Ishikawa (cell line): Measurements from ENCODE around the gene VSIG1.

Experiments
- CEBPB ChIP-seq: IDR thresholded peaks from 2 replicates; pipeline ENCODE4 v1.6.1; 2012
- CREB1 ChIP-seq: IDR thresholded peaks from 2 replicates; pipeline ENCODE4 v1.6.1; 2012; ENCODE audit warnings: low read depth
- EGR1 ChIP-seq: IDR thresholded peaks from 2 replicates; pipeline ENCODE4 v1.6.1; 2012
- EP300 ChIP-seq: IDR thresholded peaks from 2 replicates; pipeline ENCODE4 v1.6.1; 2012; ENCODE audit warnings: borderline replicate concordance
- FOXM1 ChIP-seq: IDR thresholded peaks from 2 replicates; pipeline ENCODE4 v1.6.1; 2012; ENCODE audit warnings: low read depth, borderline replicate concordance
- NFIC ChIP-seq: IDR thresholded peaks from 2 replicates; pipeline ENCODE4 v1.6.1; 2012
- RAD21 ChIP-seq: IDR thresholded peaks from 2 replicates; pipeline ENCODE4 v1.6.1; 2012; ENCODE audit warnings: low read depth
- TAF1 ChIP-seq: IDR thresholded peaks from 2 replicates; pipeline ENCODE4 v1.6.1; 2012; ENCODE audit warnings: low read depth, mild to moderate bottlenecking
- TCF12 ChIP-seq: IDR thresholded peaks from 2 replicates; pipeline ENCODE4 v1.6.1; 2012; ENCODE audit warnings: low read depth
- TEAD4 ChIP-seq: IDR thresholded peaks from 2 replicates; pipeline ENCODE4 v1.6.1; 2012
- YY1 ChIP-seq: IDR thresholded peaks from 2 replicates; pipeline ENCODE4 v1.6.1; 2012; ENCODE audit warnings: low read depth
- ZBTB7A ChIP-seq: IDR thresholded peaks from 2 replicates; pipeline ENCODE4 v1.6.1; 2012; ENCODE audit warnings: low read depth
- TF ChIP-seq, protein P1 (sequence below): IDR thresholded peaks from 2 replicates; pipeline ENCODE4 v1.6.1; 2012
- TF ChIP-seq, protein P2 (sequence below): IDR thresholded peaks from 2 replicates; pipeline ENCODE4 v1.6.1; 2012
- TF ChIP-seq, protein P3 (sequence below): IDR thresholded peaks from 2 replicates; pipeline ENCODE4 v1.6.1; 2012; ENCODE audit warnings: low read depth, mild to moderate bottlenecking

VSIG1 gene

DNA sequence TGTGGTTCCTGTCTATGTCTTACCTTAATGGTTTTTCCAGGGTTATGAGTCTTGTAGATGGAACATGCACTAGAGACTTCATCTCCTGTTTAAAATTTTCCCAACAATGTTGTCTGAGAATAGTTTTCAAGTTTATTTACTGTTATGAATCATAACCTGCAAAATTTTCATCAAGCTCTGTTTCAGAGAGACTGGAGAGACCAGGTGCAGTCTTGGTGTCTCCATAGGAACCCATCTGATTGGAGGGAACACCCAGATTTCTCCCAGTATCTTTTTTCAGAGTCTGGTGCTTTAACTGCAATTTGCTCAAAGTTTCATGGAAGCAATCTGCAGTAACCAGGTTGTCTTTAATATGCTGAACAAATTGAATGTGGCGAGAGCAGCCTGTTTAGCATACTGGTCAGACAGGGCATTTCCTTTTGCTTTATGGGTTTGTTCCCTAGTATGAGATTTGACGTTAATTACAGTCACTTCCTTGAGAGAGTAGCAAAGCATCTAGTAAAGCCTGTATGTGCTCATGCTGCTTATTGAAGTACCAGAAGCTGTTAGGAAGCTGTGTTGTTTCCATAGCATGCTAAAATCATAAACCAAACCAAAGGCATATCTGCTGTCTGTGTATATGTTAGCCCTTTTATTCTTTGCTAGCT lies 18.8 kb upstream of the VSIG1 start:
- TF ChIP-seq EGR1 (no peak), YY1 (no peak), CREB1 (no peak), RAD21 (no peak), TAF1 (no peak), NFIC (no peak), ZBTB7A (no peak), CEBPB (no peak), FOXM1 (no peak), TCF12 (no peak)
- TF ChIP-seq, protein P1, sequence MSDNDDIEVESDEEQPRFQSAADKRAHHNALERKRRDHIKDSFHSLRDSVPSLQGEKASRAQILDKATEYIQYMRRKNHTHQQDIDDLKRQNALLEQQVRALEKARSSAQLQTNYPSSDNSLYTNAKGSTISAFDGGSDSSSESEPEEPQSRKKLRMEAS = no peak
- TF ChIP-seq, protein P2, sequence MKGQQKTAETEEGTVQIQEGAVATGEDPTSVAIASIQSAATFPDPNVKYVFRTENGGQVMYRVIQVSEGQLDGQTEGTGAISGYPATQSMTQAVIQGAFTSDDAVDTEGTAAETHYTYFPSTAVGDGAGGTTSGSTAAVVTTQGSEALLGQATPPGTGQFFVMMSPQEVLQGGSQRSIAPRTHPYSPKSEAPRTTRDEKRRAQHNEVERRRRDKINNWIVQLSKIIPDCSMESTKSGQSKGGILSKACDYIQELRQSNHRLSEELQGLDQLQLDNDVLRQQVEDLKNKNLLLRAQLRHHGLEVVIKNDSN = no peak
- TF ChIP-seq, protein P3, sequence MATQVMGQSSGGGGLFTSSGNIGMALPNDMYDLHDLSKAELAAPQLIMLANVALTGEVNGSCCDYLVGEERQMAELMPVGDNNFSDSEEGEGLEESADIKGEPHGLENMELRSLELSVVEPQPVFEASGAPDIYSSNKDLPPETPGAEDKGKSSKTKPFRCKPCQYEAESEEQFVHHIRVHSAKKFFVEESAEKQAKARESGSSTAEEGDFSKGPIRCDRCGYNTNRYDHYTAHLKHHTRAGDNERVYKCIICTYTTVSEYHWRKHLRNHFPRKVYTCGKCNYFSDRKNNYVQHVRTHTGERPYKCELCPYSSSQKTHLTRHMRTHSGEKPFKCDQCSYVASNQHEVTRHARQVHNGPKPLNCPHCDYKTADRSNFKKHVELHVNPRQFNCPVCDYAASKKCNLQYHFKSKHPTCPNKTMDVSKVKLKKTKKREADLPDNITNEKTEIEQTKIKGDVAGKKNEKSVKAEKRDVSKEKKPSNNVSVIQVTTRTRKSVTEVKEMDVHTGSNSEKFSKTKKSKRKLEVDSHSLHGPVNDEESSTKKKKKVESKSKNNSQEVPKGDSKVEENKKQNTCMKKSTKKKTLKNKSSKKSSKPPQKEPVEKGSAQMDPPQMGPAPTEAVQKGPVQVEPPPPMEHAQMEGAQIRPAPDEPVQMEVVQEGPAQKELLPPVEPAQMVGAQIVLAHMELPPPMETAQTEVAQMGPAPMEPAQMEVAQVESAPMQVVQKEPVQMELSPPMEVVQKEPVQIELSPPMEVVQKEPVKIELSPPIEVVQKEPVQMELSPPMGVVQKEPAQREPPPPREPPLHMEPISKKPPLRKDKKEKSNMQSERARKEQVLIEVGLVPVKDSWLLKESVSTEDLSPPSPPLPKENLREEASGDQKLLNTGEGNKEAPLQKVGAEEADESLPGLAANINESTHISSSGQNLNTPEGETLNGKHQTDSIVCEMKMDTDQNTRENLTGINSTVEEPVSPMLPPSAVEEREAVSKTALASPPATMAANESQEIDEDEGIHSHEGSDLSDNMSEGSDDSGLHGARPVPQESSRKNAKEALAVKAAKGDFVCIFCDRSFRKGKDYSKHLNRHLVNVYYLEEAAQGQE = no peak

DNA sequence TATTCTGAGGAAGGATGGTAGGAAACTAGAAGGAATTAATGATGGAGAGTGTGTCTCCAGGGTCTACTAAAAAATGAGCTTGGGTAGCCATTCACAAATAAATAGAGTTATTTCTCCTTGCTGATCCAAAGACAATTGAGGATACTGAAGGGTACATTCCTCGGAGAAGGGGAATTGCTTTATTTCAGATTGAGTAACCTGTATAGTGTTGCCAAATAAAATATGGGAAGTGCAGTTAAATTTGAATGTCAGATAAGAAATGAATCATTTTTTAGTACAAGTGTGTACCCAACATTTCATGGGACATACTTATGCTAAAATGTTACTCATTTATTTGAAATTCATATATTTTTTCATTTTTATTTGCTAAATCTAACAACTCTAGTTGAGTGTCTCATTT lies 16.0 kb upstream of the VSIG1 start:
- TF ChIP-seq RAD21 (no peak), TAF1 (no peak), CEBPB (no peak), TEAD4 (no peak), ZBTB7A (no peak), CREB1 (no peak), NFIC (no peak), YY1 (no peak), EP300 (no peak), EGR1 (no peak)
- TF ChIP-seq, protein P2 = no peak
- TF ChIP-seq, protein P1 = no peak
- TF ChIP-seq, protein P3 = no peak

DNA sequence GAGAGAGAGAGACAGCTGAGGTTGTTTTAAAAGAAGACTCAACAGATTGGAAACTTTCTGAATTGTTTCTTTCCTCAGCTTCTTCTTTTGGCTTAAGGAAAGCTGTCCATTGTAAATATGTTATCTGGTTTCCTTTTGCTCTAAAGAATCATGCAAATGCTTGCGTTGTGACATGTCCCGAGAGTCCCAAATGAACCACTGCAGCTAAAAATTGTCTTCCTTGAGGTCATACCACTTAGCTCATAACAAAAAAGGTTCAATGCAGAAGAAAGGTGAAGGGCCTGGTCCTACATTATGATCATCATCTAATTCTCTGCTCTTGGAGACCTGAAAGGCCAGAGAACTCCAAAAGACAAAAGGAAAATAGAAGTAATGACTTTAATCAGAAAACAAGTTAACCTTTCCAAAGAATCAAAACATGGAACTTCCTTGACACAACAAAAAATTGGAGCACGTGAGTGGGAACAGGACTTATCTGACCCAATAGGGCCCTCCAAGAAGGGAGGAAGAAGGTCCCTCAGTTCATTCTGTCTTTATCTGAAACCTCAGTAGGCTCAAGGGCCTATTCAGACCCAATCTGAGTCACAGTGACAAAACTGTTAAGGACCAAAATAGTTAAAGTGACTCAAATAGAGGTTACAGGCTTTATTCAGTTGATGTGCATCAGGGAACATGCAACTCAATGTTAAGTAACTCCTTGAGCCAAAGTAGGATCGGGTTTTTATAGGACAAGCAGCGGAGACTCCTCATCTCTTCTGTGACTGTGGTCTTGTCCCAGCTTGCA lies 14.7 kb upstream of the VSIG1 start:
- TF ChIP-seq CEBPB (no peak), EGR1 (no peak), EP300 (no peak), NFIC (no peak), FOXM1 (no peak), ZBTB7A (no peak), YY1 (no peak), TCF12 (no peak), TAF1 (no peak), TEAD4 (no peak), RAD21 (no peak), CREB1 (no peak)
- TF ChIP-seq, protein P1 = no peak
- TF ChIP-seq, protein P2 = no peak
- TF ChIP-seq, protein P3 = no peak
